AG04449 (cell line): ENCODE data around the gene FASN.

Source experiments
- CTCF ChIA-PET: fragments of 350-600 bp; formaldehyde crosslinking; extraction: SDS; loops from one replicate; lab custom pipeline; 2021; ENCODE audit warnings: antibody characterized with exemption; lab: Yijun Ruan, JAX
- POLR2A ChIA-PET: fragments of 400-600, 350-600 bp; formaldehyde crosslinking; extraction: SDS; loops from one replicate; lab custom pipeline; 2020; ENCODE audit warnings: antibody characterized with exemption, inconsistent platforms; lab: Yijun Ruan, JAX
- DNase-seq: peaks from one replicate; pipeline ENCODE4 v3.0.0-alpha.2; 2010; ENCODE audit warnings: low read depth, low spot score
- H3K4me3 ChIP-seq: 2 replicates; pipeline ENCODE4 v1.5.1; 2011; ENCODE audit warnings: low read depth, mild to moderate bottlenecking, control low read depth, low read length
- CTCF ChIP-seq: IDR thresholded peaks from one replicate; pipeline ENCODE4 v1.5.1; 2011; ENCODE audit warnings: mild to moderate bottlenecking, moderate library complexity, low read length, control low read depth, inconsistent platforms; ENCODE audit not compliant: insufficient read depth; ENCODE audit errors: missing control alignments

FASN gene

GRCh38 chr17:82091264-82092066 is 6.6 kb downstream of the FASN start:
- ChIA-PET CTCF (no interaction called here), POLR2A (no interaction called here)
- no peak for DNase-seq
- no peak for TF ChIP-seq CTCF
- H3K4me3 ChIP-seq: no peak overlapping the region

DNA sequence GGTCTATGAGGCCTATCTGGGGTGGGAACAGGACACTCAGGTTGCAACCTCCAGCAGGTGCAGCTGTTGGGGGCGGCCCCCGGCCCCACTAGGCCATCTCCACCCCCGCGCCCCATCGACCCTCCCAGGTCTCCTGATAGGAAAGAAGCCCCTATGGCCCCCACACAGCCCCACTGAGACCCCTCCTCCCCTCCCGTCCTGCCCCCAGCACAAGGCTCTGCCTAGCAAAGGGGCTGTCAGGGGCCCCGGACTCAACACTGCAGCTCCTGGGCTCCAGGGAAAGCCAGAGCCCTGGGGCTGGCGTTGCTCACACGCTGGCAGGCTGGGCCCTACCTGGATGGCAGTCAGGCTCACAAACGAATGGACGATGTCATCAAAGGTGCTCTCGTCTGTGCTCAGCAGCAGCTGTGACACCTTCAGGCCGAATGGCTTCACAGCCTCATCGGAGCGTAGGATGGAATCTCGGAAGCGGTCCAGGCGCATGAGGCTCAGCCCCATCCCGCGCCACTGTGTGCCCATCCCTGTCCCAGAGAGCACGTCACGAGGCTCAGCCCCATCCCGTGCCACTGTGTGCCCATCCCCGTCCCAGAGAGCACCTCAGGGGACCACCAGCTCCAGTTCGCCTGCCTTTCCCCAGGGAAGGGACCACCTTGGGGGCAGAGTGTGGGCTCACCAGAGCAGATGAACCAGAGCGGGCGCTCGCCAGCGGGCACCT is 7.3 kb downstream of the FASN start:
- ChIA-PET POLR2A (interaction anchor here (1.5 kb wide), 1 partner anchor 53 kb away, joined by 3 read pairs; the partner anchor contains the start of gene DCXR), CTCF (interaction anchor here (0.6 kb wide), 1 partner anchor 164 kb away, joined by 3 read pairs; no protein-coding TSS in a partner anchor)
- no peak for DNase-seq
- H3K4me3 ChIP-seq: no peak overlapping the region
- no peak for TF ChIP-seq CTCF

DNA sequence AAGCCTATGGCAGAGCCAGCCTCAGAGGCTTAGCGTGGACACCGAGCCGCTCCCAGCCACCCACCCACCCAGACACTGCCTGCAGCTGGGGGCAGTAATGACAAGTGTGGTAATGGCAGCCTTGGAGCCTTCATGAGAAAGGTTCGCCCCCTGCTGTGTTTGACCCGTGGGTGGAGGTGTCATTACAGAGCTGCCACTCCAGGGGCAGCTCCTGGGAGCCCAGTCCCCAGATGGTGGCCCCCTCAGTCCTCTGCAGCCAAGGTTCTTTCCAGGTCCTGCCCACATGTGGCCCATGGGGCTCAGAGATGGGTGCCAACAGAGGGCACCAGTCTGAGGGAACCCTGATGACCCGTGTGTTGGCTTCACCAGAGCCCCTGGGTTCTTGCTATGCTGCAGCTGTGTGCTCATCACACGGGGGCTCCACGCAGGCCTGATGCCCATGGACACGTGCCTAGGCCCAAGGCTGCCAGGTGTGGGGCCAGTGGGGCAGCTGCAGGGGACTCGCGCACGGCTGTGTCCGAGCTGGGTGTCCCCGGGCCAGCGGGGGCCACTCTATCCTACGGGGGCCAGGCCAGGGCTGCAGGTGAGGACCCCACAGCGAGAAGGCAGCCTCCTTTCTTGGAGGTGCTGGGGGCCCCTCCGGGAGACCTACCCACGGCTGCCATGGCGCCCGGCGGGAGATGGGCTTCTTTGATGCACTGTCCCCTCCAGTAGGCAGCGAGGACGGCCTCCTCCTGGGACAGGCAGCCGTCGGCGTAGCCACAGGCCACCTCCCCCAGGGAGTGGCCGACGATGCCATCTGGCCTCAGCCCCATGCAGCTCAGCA is 8.1 kb downstream of the FASN start:
- ChIA-PET CTCF (no interaction called here), POLR2A (interaction anchor here (1.5 kb wide), 1 partner anchor 52 kb away, joined by 3 read pairs; the partner anchor contains the start of gene DCXR)
- no peak for DNase-seq
- no peak for TF ChIP-seq CTCF
- H3K4me3 ChIP-seq: no peak overlapping the region

- ChIA-PET CTCF (no interaction called here), POLR2A (interaction anchor here (1.5 kb wide), 1 partner anchor 52 kb away, joined by 3 read pairs; the partner anchor contains the start of gene DCXR)
- TF ChIP-seq CTCF: no peak
- DNase-seq: no peak
- no peak overlapping the region for H3K4me3 ChIP-seq
These were observed 9.0 kb downstream of the FASN start for GRCh38 chr17:82088838-82089722.

DNA sequence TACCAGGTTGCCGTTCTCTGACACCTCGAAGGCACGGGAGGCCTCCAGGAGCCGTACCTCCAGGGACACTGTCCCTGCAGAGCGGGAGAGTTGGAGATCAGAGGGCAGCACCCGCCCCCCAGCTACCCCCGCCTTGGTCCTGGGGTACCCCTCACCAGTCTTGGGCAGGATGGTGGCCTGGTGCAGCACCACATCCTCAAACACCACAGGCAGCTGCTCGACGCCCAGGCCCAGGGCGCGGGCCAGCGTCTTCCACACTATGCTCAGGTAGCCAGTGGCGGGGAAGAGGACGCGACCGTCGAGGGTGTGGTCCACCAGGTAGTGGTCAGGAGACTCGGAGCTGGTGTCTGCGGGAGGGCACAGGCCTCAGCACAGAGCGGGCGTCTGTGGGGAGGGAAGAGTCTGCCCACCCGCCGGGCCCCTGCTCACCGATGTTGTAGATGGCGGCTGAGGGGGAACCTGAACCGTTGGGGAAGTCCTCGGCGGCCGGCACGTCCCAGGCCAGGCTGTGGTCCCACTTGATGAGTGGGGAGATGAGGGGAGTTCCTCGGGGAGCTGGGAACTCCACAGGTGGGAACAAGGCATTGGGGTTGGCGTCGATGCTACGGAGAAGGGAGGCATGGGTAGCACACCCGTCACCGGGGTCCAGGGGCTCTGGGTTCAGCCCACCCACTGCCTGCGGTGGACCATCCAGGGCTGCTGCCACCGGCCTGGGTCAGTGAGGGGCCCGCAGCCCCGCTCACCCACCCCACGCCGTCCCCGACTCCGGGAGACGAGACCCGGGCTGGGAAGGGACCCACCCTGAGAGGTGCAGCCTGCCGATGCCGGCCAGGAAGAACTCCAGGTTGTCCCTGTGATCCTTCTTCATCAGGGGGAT is 9.8 kb downstream of the FASN start:
- no peak for DNase-seq
- no peak for TF ChIP-seq CTCF
- ChIA-PET POLR2A (interaction anchor here (1.1 kb wide), 2 partner anchors 37 to 240 kb away, joined by 3 read pairs; no protein-coding TSS in a partner anchor), CTCF (no interaction called here)
- H3K4me3 ChIP-seq: no peak overlapping the region
